GM18870 (cell line): Measurements from ENCODE around the gene BUD31.
"Not testable (repeated sequence)": the region's sequence is repeated elsewhere in the genome, so short reads cannot be mapped to it uniquely, and the experiment has no call there.

Experiments used
- ATAC-seq: cut with Tn5 transposase; IDR thresholded peaks from one replicate; pipeline ENCODE4 v1.9.1; 2021; ENCODE audit warnings: moderate library complexity; ENCODE audit not compliant: unreplicated experiment

The BUD31 gene

GRCh38 chr7:99428972-99429566 is 20.3 kb downstream of the BUD31 start:
- no peak for ATAC-seq

GRCh38 chr7:99429756-99430155 is 21.0 kb downstream of the BUD31 start:
- ATAC-seq: no peak

DNA sequence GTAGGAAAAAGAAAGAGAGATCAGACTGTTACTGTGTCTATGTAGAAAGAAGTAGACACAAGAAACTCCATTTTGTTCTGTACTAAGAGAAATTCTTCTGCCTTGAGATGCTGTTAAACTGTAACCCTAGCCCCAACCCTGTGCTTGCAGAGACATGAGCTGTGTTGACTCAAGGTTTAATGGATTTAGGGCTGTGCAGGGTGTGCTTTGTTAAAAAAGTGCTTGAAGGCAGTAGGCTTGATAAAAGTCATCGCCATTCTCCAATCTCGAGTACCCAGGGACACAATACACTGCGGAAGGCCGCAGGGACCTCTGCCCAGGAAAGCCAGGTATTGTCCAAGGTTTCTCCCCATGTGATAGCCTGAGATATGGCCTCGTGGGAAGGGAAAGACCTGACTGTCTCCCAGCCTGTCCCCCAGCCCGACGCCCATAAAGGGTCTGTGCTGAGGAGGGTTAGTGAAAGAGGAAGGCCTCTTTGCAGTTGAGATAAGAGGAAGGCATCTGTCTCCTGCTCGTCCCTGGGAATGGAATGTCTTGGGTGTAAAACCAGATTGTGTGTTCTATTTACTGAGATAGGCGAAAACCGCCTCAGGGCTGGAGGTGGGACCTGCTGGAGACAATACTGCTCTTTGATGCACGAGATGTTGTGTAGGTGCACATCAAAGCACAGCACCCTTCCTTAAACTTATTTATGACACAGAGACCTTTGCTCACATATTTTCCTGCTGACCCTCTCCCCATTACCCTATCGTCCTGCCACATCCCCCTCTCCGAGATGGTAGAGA is 23.2 kb downstream of the BUD31 start:
- ATAC-seq: not testable (repeated sequence)

DNA sequence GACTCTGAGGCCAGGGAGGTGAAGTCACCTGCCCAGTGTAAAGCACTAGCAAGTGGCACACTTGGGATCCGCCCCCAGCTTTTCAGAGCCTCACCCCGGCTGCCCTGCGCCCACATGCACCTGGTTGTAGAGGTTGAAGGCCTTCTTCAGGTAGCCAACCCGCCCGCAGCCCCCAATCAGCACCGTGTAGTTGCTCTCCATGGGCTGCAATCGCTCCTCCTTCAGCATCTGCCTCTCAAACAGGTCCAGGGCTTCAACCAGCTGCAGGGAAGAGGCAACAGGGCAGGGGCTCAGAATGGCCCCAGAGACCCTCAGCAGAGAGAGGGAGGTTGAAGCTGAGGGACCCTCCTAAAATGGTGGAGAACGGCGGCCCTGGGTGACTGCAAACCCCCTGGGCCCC is 24.4 kb downstream of the BUD31 start:
- ATAC-seq: no peak

DNA sequence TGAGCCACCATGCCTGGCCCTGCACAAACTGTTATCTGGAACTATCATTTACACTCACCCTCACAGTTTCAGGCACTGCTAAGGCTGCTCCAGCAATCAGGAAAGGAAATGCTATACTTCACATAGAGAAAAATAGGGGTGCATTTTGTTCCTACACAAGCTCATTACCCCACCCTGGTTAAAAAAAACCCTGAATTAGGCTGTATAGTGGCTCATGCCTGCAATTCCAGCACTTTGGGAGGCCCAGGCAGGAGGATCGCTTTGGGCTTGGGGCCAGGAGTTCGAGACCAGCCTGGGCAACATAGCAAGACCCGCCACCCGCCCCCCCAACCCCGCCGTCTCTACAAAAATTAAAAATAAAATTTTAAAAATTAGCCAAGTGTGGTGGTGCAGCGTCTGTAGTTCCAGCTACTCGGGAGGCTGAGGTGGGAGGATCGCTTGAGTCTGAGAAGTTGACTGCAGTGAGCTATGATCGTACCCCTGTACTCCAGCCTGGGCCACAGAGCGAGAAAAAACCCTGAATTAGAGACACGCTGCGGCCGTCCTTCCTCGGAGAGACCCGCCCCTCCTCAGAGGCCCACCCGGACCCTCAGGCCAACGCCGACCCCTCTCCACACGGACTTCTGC is 29.3 kb downstream of the BUD31 start:
- no peak for ATAC-seq

DNA sequence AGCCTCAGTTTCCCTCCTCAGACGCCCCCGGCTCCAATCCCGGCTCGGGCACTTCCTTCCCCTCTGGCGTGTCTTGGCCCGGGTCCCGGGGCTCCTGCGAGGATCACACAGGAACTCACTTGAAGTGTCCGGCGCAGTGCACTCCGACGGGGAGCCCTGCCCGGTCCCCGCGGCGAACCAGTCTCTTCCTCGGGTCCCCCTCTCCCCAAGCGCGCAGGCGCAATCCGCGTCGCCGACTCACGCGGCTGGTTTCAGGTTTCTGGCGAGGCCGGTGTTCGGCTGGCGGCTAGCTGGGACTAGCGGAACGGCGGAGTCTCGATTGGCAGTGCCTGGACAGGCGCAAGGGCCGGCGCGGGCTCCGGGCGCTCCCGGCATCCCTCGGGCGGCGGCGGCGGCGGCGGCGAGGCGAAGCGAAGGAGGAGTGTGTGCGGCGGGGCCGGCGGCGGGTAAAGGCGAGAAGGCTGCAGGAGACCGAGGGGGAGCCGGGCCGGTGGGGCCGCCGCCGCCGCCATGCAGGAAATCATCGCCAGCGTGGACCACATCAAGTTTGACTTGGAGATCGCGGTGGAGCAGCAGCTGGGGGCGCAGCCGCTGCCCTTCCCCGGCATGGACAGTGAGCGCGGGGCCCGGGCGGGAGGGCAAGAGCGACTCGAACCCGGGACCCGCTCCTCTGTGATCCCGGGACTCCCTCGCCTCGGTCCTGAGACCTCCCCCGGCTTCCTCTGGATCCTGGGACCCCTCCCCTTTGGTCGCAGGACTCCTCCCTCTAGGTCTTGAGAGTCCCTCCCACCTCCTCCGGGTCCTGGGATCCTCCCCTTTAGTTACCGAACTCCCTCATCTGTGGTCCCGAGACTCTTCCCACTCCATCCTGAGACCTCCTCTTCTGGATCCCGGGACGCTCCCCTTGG is 30.1 kb downstream of the BUD31 start, which contains the start of the genes CPSF4 and PTCD1:
CPSF4 (plus strand) TSS at position 371 of the 908 bp plus-strand sequence; CDS start at position 511, 140 bp downstream.
PTCD1 (minus strand) TSS at position 226 of the 908 bp plus-strand sequence. CDS start 3,556 bp downstream, outside the sequence.
- peak; percentile 81 for ATAC-seq

- no peak for ATAC-seq
Observed at GRCh38 chr7:99440195-99440594, 31.4 kb downstream of the BUD31 start.

- ATAC-seq: no peak
Observed at GRCh38 chr7:99446096-99446495, 37.3 kb downstream of the BUD31 start.

- no peak for ATAC-seq
Observed at GRCh38 chr7:99447943-99448342, 39.2 kb downstream of the BUD31 start.

GRCh38 chr7:99448855-99449254 is 40.1 kb downstream of the BUD31 start:
- ATAC-seq: no peak

GRCh38 chr7:99449326-99449725 is 40.6 kb downstream of the BUD31 start:
- ATAC-seq: no peak

DNA sequence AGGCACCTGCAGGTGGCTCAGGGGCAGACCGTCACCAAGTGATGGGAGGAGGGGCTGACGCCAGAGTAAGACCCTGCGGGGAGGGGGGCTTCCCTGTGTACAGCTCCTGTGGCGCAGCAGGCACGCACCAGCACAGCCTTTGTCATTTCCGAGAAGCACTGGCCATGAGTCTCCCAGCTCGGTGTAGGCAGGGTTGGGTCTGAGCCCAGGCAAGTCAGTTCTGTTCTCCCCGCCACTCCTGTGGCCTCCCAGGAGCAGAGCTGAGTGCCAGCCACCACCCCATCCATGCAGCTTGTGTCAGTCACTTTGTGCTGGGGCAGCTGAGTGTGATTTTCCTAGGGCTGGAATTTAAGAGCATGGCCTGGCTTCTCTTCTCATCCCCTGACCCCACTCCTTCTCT is 43.2 kb downstream of the BUD31 start:
- ATAC-seq: no peak

GRCh38 chr7:99452541-99452940 is 43.8 kb downstream of the BUD31 start:
- no peak for ATAC-seq

DNA sequence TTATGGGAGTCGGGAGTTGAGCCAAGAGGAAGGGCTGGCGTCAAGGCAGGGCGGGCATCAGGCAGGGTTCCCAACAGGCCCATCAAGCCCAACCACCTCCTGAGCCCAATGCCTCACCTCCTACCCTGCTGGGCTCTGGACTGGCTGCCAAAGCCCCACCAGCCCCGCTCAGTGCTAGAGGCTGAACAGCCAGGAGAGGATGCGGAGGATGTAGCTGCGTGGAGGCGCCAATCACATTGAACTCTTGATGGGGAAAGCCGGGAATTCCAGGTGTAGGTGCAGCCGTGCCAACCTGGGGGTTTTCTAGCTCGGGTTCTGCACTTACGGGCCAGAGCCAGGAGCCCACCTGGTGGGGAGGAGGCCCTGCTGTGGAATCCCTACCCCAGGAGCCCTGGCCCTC is 44.3 kb downstream of the BUD31 start:
- no peak for ATAC-seq

- no peak for ATAC-seq
Observed at GRCh38 chr7:99455874-99456273, 47.1 kb downstream of the BUD31 start.

- ATAC-seq: no peak
Observed at GRCh38 chr7:99456288-99456687, 47.5 kb downstream of the BUD31 start.

DNA sequence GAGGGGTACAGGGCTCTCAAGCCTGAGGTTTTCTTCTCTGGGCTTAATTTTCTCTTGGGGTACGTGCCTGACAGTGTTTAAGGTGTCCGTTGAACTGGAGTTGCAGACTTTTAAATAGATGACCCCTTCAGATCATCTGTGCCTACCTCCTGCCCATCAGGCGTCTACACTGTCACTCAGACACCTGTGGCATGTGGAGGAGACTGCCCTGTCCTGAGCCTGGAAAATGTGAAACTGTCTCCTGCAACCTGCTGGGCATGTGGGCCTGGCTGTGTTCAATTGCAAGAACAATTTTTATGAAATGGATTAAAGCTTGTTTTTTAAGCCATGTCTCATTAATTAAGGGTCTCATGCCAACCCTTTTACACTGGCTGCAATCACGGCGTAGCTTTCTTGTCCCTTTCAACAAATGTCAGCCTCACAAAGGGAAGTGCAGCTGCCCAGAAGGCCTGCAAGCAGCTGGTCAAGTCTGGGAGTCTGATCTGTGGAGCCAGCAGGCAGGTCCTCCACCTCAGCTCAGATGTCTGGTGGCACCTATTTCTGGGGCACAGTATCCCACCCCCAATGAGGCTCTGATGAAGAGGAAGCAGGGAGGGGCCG is 48.4 kb downstream of the BUD31 start:
- ATAC-seq: no peak

- no peak for ATAC-seq
Observed at GRCh38 chr7:99457650-99458493, 49.1 kb downstream of the BUD31 start.

DNA sequence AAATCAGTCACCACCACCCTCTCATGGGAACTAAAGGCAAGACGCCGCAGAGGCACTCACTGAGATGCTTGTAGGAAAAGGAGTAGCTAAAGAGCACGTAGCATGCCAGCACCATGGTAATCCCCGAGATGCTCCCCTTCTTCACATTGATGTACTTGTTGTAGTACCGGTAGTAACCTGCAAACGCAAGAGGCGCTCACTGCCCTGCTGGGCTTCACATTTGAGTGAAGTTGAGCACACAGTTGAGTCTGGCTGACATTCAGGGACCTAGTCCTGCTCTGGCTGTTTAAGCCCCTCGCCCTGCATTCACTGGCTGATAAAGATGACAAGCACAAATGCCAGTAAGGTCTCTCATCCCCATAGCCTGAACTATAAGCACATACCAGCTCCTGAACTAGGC is 50.3 kb downstream of the BUD31 start:
- no peak for ATAC-seq

GRCh38 chr7:99460651-99461050 is 51.9 kb downstream of the BUD31 start:
- no peak for ATAC-seq
